ENCODE measurements around the gene DPM3. TPM values are rescaled to one million over a fixed set of nuclear protein-coding genes. Genes with fewer than 3 reads are reported as not detected.

Gene DPM3
- total RNA-seq, 3 donors from 2014 or later = 76.3 to 106 (median 78.4) TPM

DNA sequence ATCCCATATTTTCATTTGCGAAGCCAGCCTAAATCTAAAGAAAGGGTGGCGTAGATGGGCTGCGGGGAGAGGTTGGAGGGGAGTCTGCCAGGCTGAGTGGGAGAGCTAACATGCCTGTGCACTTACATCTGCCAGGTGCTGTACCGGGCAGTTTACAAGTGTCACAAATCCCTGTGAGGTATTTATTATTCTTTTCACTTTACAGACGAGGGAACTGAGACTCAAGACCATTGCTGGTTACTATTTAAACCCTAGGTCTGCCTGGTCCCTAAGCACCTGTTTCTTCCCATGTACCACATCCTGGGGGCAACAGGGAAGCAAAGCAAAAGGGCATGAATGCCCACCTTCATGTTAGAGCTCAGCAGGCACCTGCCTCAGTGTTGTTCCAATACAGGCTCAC is 32.0 kb downstream of the DPM3 start:
- no peak for DNase-seq
- Histone ChIP-seq H3K36me3 (ENCODE audit: low read depth) (no peaks in the 10 kb centered on the region), H3K4me1 (ENCODE audit: low read depth) (no peaks in the 10 kb centered on the region), H3K9me3 (no peaks in the 10 kb centered on the region), H3K4me3 (no peak overlapping the region)
- TF ChIP-seq, protein P1, sequence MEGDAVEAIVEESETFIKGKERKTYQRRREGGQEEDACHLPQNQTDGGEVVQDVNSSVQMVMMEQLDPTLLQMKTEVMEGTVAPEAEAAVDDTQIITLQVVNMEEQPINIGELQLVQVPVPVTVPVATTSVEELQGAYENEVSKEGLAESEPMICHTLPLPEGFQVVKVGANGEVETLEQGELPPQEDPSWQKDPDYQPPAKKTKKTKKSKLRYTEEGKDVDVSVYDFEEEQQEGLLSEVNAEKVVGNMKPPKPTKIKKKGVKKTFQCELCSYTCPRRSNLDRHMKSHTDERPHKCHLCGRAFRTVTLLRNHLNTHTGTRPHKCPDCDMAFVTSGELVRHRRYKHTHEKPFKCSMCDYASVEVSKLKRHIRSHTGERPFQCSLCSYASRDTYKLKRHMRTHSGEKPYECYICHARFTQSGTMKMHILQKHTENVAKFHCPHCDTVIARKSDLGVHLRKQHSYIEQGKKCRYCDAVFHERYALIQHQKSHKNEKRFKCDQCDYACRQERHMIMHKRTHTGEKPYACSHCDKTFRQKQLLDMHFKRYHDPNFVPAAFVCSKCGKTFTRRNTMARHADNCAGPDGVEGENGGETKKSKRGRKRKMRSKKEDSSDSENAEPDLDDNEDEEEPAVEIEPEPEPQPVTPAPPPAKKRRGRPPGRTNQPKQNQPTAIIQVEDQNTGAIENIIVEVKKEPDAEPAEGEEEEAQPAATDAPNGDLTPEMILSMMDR (IDR thresholded peaks at IDR 0.05) = no peak
- no peak for ATAC-seq
- intact Hi-C loops (cut with DNase I, micrococcal nuclease) = no loop called here

DNA sequence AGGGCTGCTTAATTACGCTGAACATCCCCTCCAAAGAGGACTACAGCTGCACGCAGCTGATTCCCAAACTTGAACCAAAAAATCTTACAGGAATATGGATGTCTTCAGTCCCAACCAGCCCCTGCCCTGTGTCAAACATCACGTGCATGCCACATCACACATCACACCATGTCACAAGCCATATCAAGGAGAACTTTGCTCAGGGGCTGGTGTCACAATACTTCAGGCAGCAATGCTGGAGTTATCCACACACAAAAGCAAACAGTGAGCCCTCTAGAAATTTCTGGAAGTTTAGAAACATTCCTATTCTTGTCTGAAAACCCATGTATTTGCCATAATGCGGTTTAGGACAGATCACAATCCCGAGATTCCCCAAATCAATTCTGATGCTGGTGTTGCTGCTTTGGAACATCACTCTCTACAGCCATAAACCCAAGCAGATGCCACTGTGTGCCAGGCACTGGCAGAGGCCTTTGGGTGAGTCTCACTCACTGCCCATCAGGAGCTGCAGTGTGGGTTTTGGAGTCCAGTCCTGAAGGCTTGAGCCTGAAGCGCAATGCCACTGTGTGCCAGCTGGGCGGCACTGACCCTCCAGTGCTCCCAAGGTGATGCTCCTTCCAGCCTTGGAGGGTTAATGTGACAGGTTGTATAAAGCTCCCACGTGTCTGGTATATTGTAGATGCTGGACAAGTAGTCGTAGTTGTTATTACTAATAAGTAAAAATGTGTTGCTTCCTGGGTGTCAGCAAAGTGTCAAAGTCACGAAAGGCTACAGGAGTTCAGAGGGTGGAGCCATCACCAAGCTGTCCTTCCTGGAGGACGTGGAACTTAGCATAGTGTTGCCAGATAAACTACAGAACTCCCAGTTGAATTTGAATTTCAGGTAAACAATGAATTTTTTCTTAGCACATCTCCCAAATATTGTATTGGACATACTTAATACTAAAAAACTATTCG is 32.7 kb downstream of the DPM3 start:
- intact Hi-C loops (cut with DNase I, micrococcal nuclease) = no loop called here
- Histone ChIP-seq H3K4me1 (ENCODE audit: low read depth) (peaks cover 3% of the 10 kb centered on the region), H3K9me3 (no peaks in the 10 kb centered on the region), H3K4me3 (no peak overlapping the region), H3K36me3 (ENCODE audit: low read depth) (no peaks in the 10 kb centered on the region)
- peak; percentile 55 for ATAC-seq
- TF ChIP-seq, protein P1 (IDR thresholded peaks at IDR 0.05) = no peak
- DNase-seq = no peak

GRCh38 chr1:155106862-155107261 is 33.5 kb downstream of the DPM3 start:
- TF ChIP-seq, protein P1 (IDR thresholded peaks at IDR 0.05) = no peak
- intact Hi-C loops (cut with DNase I, micrococcal nuclease) = no loop called here
- Histone ChIP-seq H3K4me3 (no peak overlapping the region), H3K9me3 (no peaks in the 10 kb centered on the region), H3K4me1 (ENCODE audit: low read depth) (peaks cover 9% of the 10 kb centered on the region), H3K36me3 (ENCODE audit: low read depth) (no peaks in the 10 kb centered on the region)
- ATAC-seq (no peak), DNase-seq (peak in 1 of 3 donors; percentile 21)

DNA sequence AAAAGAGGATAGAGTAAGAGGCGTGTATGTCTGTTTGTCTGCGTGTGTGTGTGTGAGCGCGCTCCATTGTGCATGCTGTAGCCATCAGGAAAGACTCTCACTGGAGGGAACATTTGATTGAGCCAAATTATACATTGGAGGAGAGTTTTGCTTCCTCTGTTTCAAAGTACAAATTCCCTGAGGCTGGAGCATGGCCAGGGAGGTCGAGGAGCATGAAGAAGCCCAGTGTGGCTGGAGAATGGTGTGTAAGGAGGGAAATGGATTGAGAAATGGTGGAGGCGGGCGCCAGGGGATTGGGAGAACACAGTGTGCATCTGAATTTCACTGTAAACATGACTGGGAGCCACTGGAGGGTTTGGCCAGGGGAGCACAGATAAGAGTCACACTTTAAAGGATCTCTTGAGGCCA is 34.7 kb downstream of the DPM3 start:
- peak; percentile 64 for ATAC-seq
- DNase-seq = peak in 2 of 3 donors; percentile 55 to 59
- no peak overlapping the region for H3K4me3 ChIP-seq
- no peaks in the 10 kb centered on the region for H3K36me3 ChIP-seq (ENCODE audit: low read depth)
- TF ChIP-seq, protein P1 (IDR thresholded peaks at IDR 0.05) = no peak
- H3K9me3 ChIP-seq = no peaks in the 10 kb centered on the region
- H3K4me1 ChIP-seq (ENCODE audit: low read depth) = peaks cover 10% of the 10 kb centered on the region
- intact Hi-C loops (cut with DNase I, micrococcal nuclease) = no loop called here

- peaks cover 10% of the 10 kb centered on the region for H3K4me1 ChIP-seq (ENCODE audit: low read depth)
- H3K4me3 ChIP-seq = no peak overlapping the region
- DNase-seq (no peak), ATAC-seq (peak; percentile 8)
- H3K9me3 ChIP-seq = no peaks in the 10 kb centered on the region
- H3K36me3 ChIP-seq (ENCODE audit: low read depth) = no peaks in the 10 kb centered on the region
- intact Hi-C loops (cut with DNase I, micrococcal nuclease) = no loop called here
- TF ChIP-seq, protein P1 (IDR thresholded peaks at IDR 0.05) = no peak
These were observed 35.5 kb downstream of the DPM3 start for GRCh38 chr1:155104605-155105534.
